Activated naive CD8-positive, alpha-beta T cell treated with anti-CD3 and anti-CD28 coated beads for 36 hours (primary cell): ENCODE measurements around the gene CERS5. TPM values are rescaled to one million over a fixed set of nuclear protein-coding genes. Genes with fewer than 3 reads are reported as not detected.

Source experiments
- DNase-seq: peaks from one replicate; pipeline ENCODE4 v3.0.0; 2021
- H3K27ac Mint-ChIP-seq: one replicate; pipeline ENCODE4 v1.8.0; 2022; ENCODE audit warnings: mild to moderate bottlenecking, moderate library complexity, mixed read lengths
- H3K27me3 Mint-ChIP-seq: one replicate; pipeline ENCODE4 v1.8.0; 2022; ENCODE audit warnings: mild to moderate bottlenecking, mixed read lengths
- H3K36me3 Mint-ChIP-seq: one replicate; pipeline ENCODE4 v1.8.0; 2021; ENCODE audit warnings: mild to moderate bottlenecking, mixed read lengths
- H3K4me1 Mint-ChIP-seq: one replicate; pipeline ENCODE4 v1.8.0; 2021; ENCODE audit warnings: mixed read lengths
- H3K4me3 Mint-ChIP-seq: one replicate; pipeline ENCODE4 v1.8.0; 2022; ENCODE audit warnings: mild to moderate bottlenecking, moderate library complexity, mixed read lengths
- H3K9me3 Mint-ChIP-seq: one replicate; pipeline ENCODE4 v1.8.0; 2022; ENCODE audit warnings: mixed read lengths
- total RNA-seq, 2 experiments: library from RNA; stranded (reverse); gene quantifications; one replicate each; pipeline ENCODE4 v1.2.3, GENCODE V29; 2021

CERS5 gene
- total RNA-seq, 2 experiments from 2014 or later, result 36.4 to 41.3 TPM

DNA sequence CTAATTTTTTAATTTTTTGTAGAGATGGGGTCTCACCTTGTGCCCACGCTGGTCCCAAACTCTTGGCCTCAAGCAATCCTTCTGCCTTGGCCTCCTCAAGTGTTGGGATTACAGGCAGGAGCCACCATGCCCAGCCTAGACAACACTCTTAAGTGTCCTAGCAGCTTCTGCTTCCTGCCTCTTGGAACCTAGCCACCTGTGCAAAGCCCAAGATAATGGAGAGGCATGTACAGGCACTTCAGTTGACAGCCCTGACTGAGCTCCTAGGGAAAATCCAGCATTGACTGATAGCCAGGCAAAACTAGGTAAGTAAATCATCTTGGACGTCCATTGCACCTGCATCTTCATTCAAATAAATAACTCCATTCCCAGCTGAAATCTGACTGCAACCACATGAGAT, 39.6 kb downstream of the CERS5 start:
- H3K36me3 Mint-ChIP-seq, result peaks cover 13% of the 10 kb centered on the region
- H3K27me3 Mint-ChIP-seq, result no peaks in the 10 kb centered on the region
- no peak overlapping the region for H3K27ac Mint-ChIP-seq
- no peak for DNase-seq
- H3K4me1 Mint-ChIP-seq, result peaks cover 34% of the 10 kb centered on the region
- H3K4me3 Mint-ChIP-seq, result no peak overlapping the region
- H3K9me3 Mint-ChIP-seq, result no peaks in the 10 kb centered on the region

DNA sequence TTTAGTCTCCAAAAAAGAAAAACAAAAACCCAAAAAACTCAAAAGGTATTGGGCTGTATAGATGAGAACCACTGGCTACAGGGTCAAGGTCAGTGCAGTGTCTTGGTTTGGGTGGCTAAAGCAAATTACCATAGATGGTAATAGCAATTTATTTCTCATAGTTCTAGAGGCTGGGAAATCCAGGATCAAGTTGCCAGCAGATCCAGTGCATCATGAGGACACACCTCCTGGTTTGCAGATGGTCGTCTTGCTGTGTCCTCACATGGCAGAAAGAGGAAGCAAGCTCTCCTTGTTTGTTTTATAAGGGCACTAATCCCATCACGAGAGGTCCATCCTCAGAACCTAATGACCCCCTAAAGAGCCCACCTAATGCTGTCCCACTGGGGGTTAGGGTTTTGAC, 44.0 kb downstream of the CERS5 start:
- peaks cover 1% of the 10 kb centered on the region for H3K9me3 Mint-ChIP-seq
- no peak for DNase-seq

DNA sequence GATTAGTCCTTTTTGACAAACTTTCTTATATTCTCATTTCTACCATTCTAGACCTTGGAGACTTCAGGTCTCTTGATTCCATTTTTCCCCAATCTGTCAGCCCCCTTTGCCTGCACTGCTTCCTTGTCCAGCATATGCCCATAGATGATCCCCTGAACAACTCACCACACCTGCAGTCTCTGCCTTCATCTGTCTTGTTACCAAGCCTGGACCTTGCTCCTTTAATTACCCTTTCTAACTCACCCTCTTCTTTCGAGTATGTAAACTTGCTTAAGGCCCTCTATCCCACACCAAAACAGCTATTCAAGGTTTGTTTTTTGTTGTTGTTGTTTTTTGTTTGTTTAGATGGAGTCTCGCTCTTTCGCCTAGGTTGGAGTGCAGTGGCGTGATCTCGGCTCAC, 45.5 kb downstream of the CERS5 start:
- Mint-ChIP-seq H3K36me3 (peaks cover 14% of the 10 kb centered on the region), H3K27ac (no peak overlapping the region), H3K9me3 (peaks cover 1% of the 10 kb centered on the region), H3K4me3 (no peak overlapping the region), H3K4me1 (peaks cover 28% of the 10 kb centered on the region), H3K27me3 (no peaks in the 10 kb centered on the region)
- DNase-seq, result no peak

More for the DNA sequence above, 44.0 kb downstream of the CERS5 start:
- no peak overlapping the region for H3K4me3 Mint-ChIP-seq
- peaks cover 30% of the 10 kb centered on the region for H3K4me1 Mint-ChIP-seq
- no peak overlapping the region for H3K27ac Mint-ChIP-seq
- no peaks in the 10 kb centered on the region for H3K27me3 Mint-ChIP-seq
- H3K36me3 Mint-ChIP-seq, result peaks cover 9% of the 10 kb centered on the region

DNA sequence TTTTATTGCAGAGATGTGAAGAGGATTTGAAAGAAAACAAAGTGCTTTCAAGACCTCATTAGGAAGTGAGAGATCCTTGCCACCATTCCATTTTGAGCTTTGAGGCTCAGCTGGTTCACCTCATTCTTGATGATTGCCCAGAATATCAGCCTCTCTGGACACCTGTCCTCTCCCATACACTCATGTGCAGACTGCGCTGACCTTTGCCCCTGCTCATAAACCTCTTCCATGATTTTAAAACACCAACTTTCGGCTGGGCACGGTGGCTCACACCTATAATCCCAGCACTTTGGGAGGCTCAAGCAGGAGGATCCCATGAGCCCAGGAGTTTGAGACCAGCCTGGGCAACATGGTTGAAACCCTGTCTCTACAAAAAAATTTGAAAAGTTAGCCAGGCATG, 46.2 kb downstream of the CERS5 start:
- H3K27me3 Mint-ChIP-seq, result no peaks in the 10 kb centered on the region
- no peak overlapping the region for H3K4me3 Mint-ChIP-seq
- peaks cover 15% of the 10 kb centered on the region for H3K36me3 Mint-ChIP-seq
- DNase-seq, result no peak
- H3K27ac Mint-ChIP-seq, result no peak overlapping the region
- peaks cover 32% of the 10 kb centered on the region for H3K4me1 Mint-ChIP-seq
- H3K9me3 Mint-ChIP-seq, result peaks cover 1% of the 10 kb centered on the region

DNA sequence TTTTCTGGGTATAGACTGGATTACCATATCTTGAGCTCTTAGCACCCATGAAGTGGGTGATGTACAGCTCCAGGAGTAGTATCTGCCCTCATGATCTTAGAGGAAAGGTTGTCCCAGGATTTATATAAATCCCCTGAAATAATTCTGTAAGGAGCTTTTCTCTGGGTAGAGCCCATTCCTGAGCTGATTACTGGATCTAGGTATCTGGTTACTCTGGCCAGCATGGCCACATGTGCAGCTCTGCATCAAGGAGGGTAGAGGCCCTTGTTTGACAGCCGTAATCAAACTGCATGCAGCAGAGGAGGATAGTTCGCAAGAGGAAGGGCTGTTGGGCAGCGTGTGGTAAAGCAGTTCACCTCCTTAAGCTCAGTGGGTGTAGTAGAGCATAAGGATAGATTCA, 46.6 kb downstream of the CERS5 start:
- Mint-ChIP-seq H3K36me3 (peaks cover 19% of the 10 kb centered on the region), H3K9me3 (peaks cover 1% of the 10 kb centered on the region), H3K4me1 (peaks cover 32% of the 10 kb centered on the region), H3K27me3 (no peaks in the 10 kb centered on the region), H3K27ac (no peak overlapping the region), H3K4me3 (no peak overlapping the region)
- no peak for DNase-seq

DNA sequence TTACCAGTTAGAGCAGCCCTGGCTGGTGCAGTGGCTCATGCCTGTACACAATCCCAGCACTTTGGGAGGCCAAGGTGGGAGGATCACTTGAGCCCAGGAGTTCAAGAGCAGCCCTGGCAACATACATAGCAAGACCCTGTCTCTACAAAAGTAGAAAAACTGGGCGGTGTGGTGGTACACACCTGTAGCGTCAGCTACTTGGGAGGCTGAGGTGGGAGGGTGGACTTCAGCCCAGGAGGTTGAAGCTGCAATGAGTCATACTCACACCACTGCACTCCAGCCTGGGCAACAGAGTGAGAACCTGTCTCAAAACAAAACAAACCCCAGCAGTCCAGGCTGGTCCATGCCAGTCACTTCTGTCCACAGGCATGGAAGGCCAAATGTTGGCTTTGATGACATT, 47.8 kb downstream of the CERS5 start:
- DNase-seq, result no peak
- Mint-ChIP-seq H3K36me3 (peaks cover 23% of the 10 kb centered on the region), H3K9me3 (peaks cover 1% of the 10 kb centered on the region), H3K27ac (peak overlapping the region; percentile 45), H3K4me3 (no peak overlapping the region), H3K4me1 (peaks cover 28% of the 10 kb centered on the region), H3K27me3 (no peaks in the 10 kb centered on the region)

DNA sequence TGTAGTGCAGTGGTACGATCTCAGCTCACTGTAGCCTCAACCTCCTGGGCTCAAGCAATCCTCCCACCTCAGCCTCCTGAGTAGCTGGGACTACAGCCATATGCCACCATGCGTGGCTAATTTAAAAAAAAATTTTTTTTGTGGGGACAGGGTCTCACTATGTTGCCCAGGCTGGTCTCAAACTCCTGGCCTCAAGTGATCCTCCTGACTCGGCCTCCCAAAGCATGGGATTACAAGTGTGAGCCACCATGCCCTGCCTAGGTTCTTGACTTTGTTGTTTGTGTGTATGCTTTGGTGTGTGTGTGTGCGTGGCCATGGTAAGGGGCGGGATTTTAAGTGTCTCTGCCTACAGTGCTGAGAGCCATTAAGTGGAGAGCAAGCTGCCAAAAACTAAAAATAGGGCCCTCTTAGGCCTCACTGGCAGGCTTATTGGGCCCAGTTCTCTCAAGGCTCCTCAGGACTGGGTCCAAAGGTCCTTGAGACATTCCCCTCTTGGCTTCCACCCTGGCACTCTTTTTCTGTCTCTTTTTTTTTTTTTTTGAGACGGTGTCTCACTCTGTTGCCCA, 50.0 kb downstream of the CERS5 start:
- peak overlapping the region; percentile 48 for H3K27ac Mint-ChIP-seq
- no peak for DNase-seq
- peaks cover 24% of the 10 kb centered on the region for H3K36me3 Mint-ChIP-seq
- H3K27me3 Mint-ChIP-seq, result no peaks in the 10 kb centered on the region
- peaks cover 26% of the 10 kb centered on the region for H3K4me1 Mint-ChIP-seq
- no peak overlapping the region for H3K4me3 Mint-ChIP-seq
- peaks cover 1% of the 10 kb centered on the region for H3K9me3 Mint-ChIP-seq

DNA sequence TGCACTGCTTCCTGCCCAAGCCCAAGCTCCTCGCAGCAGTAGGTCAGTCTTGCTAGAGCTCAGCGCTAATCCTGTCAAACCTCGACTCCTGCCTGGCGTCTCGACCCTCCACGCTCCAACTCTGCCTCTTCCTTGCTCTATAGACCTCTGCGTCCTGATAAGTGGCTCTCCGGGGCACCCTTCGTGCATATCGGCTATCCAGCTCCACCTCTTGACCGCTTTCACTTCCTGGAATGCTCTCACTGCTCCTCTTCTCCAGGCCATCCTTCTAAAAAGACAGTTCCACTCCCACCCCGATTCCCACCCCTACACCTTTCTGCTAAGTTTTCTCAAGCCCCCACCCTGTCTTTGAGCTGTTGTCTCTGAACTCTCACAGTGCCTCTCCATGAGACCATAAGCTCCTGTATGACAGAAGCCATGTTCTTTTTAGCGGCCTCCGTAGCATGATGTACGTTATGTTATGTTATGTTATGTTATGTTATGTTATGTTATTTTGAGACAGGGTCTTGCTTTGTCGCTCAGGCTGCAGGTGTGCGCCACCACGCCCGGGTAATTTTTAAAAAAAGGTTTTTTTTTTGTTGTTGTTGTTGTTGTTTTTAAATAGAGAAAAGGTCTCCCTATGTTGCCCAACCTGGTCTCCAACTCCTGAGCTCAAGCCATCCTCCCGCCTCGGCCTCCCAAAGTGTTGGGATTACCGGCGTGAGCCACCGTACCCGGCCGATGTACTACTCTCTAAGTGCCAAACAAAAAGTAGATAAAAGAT, 54.5 kb downstream of the CERS5 start:
- no peaks in the 10 kb centered on the region for H3K27me3 Mint-ChIP-seq
- no peak for DNase-seq
- peaks cover 17% of the 10 kb centered on the region for H3K36me3 Mint-ChIP-seq
- no peaks in the 10 kb centered on the region for H3K9me3 Mint-ChIP-seq
- H3K27ac Mint-ChIP-seq, result peak overlapping the region; percentile 94
- H3K4me1 Mint-ChIP-seq, result peaks cover 33% of the 10 kb centered on the region
- H3K4me3 Mint-ChIP-seq, result peak overlapping the region; percentile 91

DNA sequence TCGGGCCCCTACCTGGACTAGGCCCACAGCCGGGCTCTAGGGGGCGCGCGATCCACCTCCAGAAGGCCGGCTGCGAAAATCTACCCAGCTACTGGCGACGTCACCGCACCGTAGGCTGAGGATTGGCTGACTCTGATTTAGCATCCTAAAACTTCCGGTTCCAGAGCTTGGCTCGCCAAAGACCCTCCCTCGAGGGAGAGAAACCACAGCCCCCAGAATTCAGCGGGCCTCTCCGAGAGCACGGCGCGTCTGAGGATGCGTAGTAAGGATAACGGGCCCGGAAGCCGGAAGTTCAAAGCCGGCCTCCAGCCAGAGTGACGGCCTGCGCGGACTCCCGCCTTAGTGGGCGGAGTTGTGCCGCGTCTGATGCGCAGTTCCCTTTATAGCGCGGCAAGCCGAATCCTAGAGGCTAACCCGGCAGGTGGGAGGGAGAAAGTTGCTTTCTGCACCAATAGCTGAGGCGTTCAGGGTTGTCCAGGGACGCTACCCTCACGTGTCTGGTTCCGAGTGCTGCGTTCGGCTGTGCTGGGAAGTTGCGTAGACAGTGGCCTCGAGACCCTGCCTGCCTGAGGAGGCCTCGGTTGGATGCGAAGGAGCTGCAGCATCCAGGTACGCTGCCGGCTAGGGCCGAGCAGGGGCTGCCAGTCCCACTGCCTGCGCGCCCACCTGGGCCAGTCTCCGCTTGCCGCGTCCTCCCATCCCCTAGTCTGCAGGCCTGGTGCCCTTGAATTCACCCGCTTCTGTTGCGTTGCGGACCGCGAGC, 55.3 kb downstream of the CERS5 start, which contains the start of gene COX14:
Gene COX14, plus strand, starts transcription at position 544 of the 763 bp plus-strand sequence. CDS start 7,808 bp downstream, outside the sequence.
- Mint-ChIP-seq H3K27ac (peak within 1 kb of the TSS; percentile 94), H3K36me3 (peaks cover 14% of the 10 kb centered on the region), H3K4me1 (peaks cover 31% of the 10 kb centered on the region), H3K27me3 (no peaks in the 10 kb centered on the region), H3K4me3 (peak within 1 kb of the TSS; percentile 91), H3K9me3 (no peaks in the 10 kb centered on the region)
- peak; percentile 98 for DNase-seq

DNA sequence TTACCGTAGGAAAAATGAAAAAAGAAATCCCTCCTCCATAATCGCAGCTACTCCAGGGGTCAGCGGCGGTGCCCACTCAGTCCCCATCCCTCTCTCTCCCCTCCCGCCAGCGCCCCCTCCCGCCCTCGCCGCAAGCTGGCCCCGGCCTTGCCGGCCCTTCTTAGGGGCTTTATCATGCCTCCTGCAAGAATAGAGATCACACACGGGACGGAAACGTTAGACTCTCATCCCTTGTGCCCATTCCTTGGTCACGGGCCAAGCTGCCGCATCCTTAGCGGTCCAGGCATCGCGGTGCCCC, 55.8 kb downstream of the CERS5 start:
- Mint-ChIP-seq H3K27me3 (no peaks in the 10 kb centered on the region), H3K4me3 (peak overlapping the region; percentile 80), H3K27ac (peak overlapping the region; percentile 94), H3K36me3 (peaks cover 11% of the 10 kb centered on the region), H3K4me1 (peaks cover 26% of the 10 kb centered on the region), H3K9me3 (no peaks in the 10 kb centered on the region)
- no peak for DNase-seq

DNA sequence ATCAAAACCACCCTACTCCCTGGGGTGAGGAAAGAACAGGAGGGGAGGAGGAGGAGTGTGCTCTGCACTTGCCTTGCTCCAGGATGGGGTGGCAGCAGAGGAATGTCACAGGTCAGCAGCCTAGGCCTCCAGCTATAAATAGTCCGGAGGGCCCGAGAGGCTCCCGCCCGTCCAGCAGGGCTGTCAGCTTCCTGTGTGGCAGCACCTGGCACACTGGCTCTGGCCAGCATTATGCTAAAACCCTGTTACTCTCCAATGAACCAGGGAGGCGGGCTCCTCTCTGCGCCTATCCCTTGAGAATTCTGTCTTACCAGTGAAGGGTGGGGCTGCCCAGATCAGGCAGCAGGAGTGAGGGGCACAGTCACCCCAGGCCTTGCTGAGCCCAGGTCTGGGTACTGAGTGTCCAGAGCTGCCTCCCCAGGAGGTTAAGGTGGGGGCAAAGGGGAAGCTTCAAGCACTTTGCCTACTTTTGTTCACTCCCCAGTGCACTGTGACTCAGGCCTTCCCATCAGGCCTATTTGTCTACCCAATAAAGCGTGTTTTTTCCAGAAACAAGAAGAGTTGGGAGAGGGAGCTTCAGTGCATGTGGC, 56.3 kb downstream of the CERS5 start:
- peaks cover 22% of the 10 kb centered on the region for H3K4me1 Mint-ChIP-seq
- no peaks in the 10 kb centered on the region for H3K9me3 Mint-ChIP-seq
- peaks cover 10% of the 10 kb centered on the region for H3K36me3 Mint-ChIP-seq
- no peaks in the 10 kb centered on the region for H3K27me3 Mint-ChIP-seq
- H3K4me3 Mint-ChIP-seq, result peak overlapping the region; percentile 80
- DNase-seq, result no peak
- peak overlapping the region; percentile 94 for H3K27ac Mint-ChIP-seq

DNA sequence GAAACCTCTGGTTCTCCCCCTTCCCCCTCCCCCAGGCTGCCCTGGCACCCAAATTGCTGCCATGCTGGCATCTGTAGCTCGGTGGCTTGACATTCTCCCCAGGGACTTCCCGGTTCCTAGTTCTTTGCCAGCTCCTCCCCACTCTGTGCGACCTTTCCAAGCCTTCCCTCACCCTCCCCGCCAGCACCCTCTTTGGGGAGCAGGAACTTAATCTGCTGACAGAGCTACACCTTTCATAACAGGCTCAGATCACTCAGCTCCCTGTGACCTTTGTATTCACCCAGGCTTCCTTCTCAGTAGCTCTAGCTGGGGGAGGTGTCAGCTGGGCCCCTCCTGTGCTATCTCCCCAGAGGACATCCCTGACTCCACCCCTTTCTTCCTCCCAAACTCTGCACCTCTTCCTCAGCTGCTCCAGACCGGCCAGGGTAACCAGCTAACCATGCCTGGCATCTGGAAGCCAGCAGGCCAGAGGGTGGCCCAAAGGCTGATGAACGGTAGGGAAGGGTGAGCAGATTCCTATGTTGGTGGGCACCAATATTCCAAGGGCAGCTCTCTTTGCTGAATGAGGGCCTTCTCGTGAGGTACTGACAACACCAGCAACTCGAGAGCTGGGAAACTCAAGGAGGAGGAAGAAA, 56.9 kb downstream of the CERS5 start:
- Mint-ChIP-seq H3K27me3 (no peaks in the 10 kb centered on the region), H3K4me3 (no peak overlapping the region), H3K9me3 (no peaks in the 10 kb centered on the region), H3K4me1 (peaks cover 17% of the 10 kb centered on the region), H3K27ac (peak overlapping the region; percentile 54), H3K36me3 (peaks cover 4% of the 10 kb centered on the region)
- no peak for DNase-seq

DNA sequence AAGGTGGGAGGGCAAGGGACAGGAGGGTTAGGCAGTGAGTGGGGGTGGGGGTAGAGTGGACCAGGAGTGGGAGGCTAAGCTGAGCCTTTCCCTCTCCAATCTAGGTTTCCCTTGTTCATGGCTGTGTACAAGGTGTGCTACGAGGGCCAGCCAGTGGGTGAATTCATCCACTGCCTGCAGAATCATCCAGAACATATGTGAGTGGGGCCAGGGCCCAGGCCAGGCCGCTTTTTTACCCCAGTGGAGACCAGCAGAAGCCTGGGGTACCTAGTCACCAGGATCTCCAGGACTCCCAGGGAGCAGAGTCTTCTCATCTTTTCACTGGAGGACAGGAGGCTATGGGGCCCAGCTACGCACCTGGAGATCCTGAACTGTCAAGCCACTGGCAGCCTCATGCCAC, 57.9 kb downstream of the CERS5 start:
- Mint-ChIP-seq H3K4me1 (peaks cover 14% of the 10 kb centered on the region), H3K9me3 (no peaks in the 10 kb centered on the region), H3K4me3 (no peak overlapping the region), H3K27ac (no peak overlapping the region), H3K27me3 (no peaks in the 10 kb centered on the region), H3K36me3 (peaks cover 2% of the 10 kb centered on the region)
- no peak for DNase-seq

DNA sequence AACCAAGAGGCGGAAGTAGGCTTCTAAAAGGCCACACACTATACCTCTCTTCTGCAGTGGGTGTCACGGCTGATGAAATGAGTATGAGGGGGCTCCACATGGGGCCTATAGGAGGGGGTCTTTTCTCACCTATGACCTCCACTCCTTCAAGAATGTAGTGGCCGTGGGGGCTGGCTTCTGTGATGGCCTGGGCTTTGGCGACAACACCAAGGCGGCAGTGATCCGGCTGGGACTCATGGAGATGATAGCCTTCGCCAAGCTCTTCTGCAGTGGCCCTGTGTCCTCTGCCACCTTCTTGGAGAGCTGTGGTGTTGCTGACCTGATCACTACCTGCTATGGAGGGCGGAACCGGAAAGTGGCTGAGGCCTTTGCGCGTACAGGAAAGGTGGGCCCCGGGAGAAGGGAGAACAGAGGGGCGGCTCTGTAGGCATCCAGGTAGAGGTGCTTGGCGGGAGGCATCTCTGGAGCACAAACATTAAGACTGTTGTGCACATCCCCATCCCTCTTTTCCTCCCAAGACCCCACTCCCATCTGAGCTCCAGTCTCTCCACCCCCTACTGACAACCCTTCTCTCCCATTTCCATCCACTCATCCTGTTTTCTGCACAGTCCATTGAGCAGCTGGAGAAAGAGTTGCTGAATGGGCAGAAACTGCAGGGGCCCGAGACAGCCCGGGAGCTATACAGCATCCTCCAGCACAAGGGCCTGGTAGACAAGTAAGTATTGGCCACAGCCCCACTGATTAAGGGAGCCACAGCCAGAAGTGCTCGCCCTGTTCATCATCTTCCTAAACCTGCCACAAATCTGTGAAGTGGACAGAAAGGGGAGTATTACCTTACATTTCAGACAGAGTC, 59.5 kb downstream of the CERS5 start:
- Mint-ChIP-seq H3K4me3 (no peak overlapping the region), H3K27me3 (no peaks in the 10 kb centered on the region), H3K36me3 (peaks cover 1% of the 10 kb centered on the region), H3K4me1 (peaks cover 14% of the 10 kb centered on the region), H3K9me3 (no peaks in the 10 kb centered on the region), H3K27ac (no peak overlapping the region)
- no peak for DNase-seq
